GM12891 (cell line): ENCODE results near the gene TP53I13.
A peak's percentile ranks its signal among the peaks of the same experiment; 100 is the strongest.
"Not testable (repeated sequence)": the region's sequence is repeated elsewhere in the genome, so short reads cannot be mapped to it uniquely, and the experiment has no call there.

Experiments
- DNase-seq: peaks from one replicate; pipeline ENCODE4 v3.0.0; 2011; ENCODE audit warnings: low spot score; ENCODE audit not compliant: insufficient read length
- FAIRE-seq: peaks from 2 replicates; lab custom pipeline; 2011; peaks lifted over from hg19 to GRCh38; lab: Jason Lieb, UNC
- PAX5 ChIP-seq: IDR thresholded peaks from 2 replicates; pipeline ENCODE4 v1.6.1; 2011; ENCODE audit warnings: low read length, moderate library complexity, mild to moderate bottlenecking; ENCODE audit not compliant: insufficient read depth, severe bottlenecking
- POLR2A ChIP-seq: IDR thresholded peaks from 2 replicates; pipeline ENCODE4 v1.6.1; 2011; ENCODE audit warnings: low read depth, low read length, control low read depth
- POLR2AphosphoS5 ChIP-seq: IDR thresholded peaks from 2 replicates; pipeline ENCODE4 v1.6.1; 2011; ENCODE audit warnings: low read depth, low read length, control low read depth
- POU2F2 ChIP-seq: IDR thresholded peaks from 2 replicates; pipeline ENCODE4 v1.6.1; 2011; ENCODE audit warnings: low read depth, mild to moderate bottlenecking, control low read depth, low read length, moderate library complexity
- SPI1 ChIP-seq: IDR thresholded peaks from 2 replicates; pipeline ENCODE4 v1.6.1; 2011; ENCODE audit warnings: low read depth, low read length, control low read depth
- TAF1 ChIP-seq: IDR thresholded peaks from 2 replicates; pipeline ENCODE4 v1.6.1; 2011; ENCODE audit warnings: low read depth, low read length, control low read depth

The TP53I13 gene

DNA sequence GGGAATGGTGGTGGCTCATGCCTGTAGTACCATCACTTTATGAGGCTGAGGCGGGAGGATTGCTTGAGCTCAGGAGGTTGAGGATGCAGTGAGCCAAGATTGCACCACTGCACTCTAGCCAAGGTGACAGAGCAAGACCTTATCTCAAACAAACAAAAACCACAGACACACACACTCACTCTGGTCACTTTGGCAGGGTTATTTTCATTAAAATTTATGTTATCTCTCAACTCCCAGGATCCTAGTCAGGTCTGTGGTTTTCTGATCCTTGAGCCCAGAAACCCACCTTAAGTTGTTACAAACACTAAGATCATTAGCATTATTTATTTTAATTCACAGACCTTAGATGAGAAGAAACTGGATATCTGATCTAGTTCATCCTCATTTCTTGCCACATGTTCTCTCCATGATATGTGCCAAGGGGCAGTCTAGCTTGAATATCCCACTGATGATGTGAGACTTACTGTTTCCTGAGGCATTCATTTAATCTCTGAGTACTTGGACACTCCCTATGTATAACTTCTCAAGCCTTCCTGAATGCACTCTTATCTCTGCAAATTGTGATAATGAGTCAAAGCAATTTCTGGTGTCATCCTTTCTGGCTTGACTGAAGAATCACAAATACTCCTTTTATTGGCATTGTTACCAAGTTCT is 11.3 kb upstream of the TP53I13 start:
- TF ChIP-seq TAF1, result no peak
- no peak for TF ChIP-seq POU2F2
- TF ChIP-seq POLR2AphosphoS5, result no peak
- TF ChIP-seq SPI1, result no peak
- TF ChIP-seq POLR2A, result no peak
- TF ChIP-seq PAX5, result no peak
- DNase-seq (no peak), FAIRE-seq (no peak)

DNA sequence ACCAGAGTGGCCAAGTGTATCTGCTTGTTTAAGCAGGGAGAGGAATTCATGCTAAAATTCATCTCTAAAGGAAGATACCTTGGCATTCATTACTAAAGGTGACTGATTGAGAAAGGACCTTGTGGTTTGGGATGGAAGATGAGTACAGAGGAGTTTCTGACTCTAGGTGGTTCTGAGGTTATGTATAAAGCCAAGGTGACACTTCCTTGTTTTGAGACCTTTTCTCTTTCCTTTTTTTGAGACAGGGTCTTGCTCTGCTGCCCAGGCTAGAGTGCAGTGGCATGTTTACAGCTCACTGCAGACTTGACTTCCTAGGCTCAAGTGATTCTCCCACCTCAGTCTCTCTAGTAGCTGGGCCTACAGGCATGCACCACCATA is 10.8 kb upstream of the TP53I13 start:
- FAIRE-seq (no peak), DNase-seq (no peak)
- no peak for TF ChIP-seq PAX5
- peak; percentile 75 for TF ChIP-seq SPI1

DNA sequence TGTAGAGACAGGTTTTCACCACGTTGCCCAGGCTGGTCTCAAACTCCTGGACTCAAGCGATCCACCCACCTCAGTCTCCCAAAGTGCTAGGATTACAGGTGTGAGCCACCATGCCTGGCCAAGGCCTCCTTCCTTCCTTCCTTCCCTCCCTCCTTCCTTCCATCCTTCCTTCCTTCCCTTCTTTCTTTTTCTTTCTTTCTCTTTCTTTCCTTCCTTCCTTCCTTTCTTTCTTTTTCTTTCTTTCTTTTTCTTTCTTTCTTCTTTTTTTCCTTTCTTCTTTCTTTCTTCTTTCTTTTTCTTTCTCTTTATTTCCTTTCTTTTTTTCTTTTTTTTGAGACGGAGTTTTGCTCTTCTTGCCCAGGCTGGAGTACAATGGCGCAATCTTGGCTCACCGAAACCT is 10.4 kb upstream of the TP53I13 start:
- DNase-seq, FAIRE-seq: not testable (repeated sequence)

DNA sequence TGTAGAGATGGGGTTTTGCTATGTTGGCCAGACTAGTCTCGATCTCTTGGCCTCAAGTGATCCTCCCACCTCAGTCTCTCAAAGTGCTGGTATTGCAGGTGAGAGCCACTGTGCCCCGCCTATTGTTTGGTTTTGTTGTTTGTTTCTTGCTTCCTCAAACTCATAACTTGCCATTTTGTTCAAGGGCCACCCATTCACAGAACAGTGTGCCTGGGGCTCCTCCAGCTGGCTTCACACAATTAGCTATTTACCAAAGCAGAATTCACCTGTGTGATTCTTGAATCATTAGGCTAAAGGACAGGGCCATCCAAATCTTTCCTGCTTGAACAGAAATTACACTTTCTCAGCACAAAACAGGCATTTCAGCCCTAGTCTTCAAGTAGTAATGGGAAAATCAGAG is 8.9 kb upstream of the TP53I13 start:
- TF ChIP-seq POLR2AphosphoS5 (no peak), TAF1 (no peak), POU2F2 (no peak), SPI1 (no peak), POLR2A (no peak), PAX5 (no peak)
- FAIRE-seq, result no peak
- DNase-seq, result no peak

DNA sequence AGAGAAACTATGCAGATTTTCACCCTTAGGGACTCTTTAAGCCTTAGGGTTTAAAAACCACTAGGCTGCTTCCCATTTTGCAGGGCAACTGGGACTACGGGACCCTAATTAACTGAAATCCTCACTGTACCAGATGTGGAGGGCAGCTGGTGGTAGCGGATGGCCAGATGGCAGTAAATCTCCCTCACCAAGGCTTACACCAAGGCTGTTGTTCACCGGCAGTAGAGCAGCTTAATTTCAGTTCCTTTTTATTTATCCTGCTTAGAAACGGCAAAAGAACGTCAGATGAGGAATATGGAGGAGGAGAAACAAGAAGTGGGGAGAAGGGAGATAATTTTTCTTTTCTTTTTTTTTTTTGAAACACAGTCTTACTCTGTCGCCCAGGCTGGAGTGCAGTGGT is 8.2 kb upstream of the TP53I13 start:
- TF ChIP-seq POLR2A, result no peak
- TF ChIP-seq SPI1, result peak; percentile 93
- TF ChIP-seq TAF1, result no peak
- DNase-seq (no peak), FAIRE-seq (peak; percentile 23)

DNA sequence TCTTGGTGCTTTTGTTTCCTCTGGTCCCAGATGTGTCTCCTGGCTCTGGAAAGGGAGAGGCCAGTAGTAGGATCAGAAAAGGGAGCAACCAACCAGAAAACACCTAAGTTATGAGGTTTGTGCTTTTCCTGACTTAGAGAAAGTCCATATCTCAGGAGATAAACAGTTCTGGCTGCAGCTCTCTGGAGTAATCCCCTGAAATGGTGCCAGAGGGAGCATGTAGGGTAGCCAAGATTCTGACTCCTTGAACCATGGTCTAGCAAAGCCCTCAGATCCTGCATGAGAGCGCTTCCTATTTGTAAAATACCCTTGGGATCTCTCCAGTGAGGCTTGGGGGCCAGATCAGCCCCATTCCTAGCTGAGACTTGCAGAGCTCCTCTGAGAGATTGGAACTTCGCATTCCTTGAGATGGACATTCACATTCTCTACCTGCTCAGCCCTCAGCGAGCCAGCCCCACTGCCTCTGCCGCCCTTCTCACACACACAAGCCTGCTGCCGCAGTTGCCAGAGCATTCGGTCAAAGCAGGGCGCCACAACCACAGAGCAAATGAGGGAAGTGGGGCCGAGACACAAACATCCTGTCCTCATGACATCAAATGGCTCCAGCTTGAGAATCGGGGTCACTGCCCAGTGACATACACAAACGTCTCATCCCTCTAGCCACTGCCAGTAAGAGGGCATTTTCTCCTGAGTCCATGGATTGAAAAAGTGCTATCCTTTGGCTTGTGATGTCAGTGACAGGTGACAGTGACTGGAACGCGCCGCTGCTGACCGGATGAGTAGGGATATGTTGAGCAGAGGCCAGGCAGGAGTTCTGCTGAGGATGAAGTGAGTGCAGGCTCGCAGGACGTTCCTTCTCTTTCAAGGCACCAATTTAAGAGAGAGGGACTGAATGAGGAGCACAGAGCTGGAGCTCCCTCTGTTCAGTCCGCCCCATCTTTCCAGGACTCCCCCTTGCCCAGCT is 6.7 kb upstream of the TP53I13 start:
- no peak for DNase-seq
- FAIRE-seq, result peak; percentile 84
- TF ChIP-seq SPI1, result peak; percentile 58
- TF ChIP-seq POLR2AphosphoS5, result no peak

DNA sequence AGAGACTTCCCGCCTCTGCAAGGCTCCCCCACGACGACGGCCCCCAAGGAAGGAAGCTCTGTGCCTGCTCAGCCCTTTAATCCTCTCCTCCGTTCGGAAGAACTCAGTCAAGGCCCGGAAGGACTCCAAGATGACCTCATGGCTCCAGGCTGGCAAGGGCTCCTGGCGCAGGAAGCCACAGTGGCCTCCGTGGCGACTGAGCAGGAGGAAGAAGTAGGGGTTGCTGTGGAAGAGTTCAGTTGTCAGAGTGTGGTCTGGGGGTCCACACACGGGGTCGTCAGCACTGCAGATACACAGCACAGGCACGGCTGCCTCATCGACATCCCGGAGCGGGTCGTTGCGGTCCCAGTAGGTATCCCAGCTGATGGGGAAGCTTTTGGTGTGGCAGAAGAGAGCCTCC is 5.9 kb upstream of the TP53I13 start:
- TF ChIP-seq POLR2A, result no peak
- no peak for FAIRE-seq
- no peak for DNase-seq

DNA sequence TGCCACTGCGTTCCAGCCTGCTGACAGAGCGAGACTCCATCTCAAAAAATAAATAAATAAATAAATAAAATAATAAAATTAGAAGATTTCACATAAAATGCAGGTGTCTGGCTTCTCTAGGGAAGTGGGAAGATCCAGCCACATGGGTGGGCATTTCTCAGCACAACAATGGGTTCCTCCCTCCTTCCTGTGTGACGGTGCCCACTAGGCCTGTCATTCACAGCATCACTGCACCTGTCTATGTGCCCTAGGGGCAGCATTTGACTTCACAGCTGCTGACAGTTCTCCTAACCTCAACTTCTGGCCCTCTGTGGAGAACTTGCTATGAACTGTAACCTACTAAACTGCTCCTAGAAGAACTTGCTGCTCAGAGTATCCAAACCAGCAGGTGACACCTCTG is 4.7 kb upstream of the TP53I13 start:
- DNase-seq (no peak), FAIRE-seq (no peak)
- TF ChIP-seq POU2F2 (no peak), SPI1 (no peak), TAF1 (no peak), POLR2AphosphoS5 (no peak), PAX5 (no peak), POLR2A (no peak)

DNA sequence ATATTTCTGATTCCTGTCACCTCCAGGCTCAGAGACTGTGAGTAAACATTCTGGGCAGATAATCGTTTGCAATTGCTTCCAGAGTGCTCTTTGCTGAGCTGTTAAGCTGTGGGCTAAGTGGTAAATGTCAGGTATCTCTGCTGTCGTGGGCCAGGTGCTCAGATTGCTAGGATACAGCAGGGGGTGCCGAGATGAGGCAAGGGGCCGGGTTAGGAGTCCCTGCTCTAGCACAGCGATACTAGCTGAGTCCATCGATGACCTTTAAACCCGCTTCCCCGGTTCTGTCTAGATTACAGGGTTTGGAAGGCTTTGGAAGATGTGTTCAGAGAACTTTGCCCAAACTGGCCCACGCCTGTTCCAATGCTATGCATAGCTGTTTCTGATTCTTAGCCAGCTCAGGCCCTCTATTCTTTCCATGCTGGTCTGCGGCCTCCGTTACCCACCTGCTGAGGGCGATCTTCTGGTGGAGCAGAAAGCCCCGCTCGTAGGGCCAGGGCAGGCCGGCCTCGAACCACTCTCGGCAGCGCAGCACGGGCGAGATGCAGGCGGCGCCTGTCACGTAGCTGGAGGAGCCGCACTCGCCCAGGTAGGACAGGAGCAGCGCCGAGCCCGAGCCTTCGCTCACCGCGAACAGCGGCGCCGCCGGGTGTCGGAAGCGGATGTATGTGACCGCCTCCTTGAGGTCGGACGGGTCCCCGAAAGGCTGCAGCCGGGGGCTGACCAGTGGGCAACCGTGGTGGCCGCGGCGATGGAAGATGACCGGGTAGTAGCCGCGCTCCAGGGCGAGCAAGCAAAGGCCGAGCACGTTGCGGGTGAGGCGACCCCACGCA is 2.6 kb upstream of the TP53I13 start:
- peak; percentile 85 for FAIRE-seq
- TF ChIP-seq POLR2A (no peak), TAF1 (no peak), PAX5 (no peak), POLR2AphosphoS5 (no peak), SPI1 (no peak), POU2F2 (no peak)
- no peak for DNase-seq
